ENCODE results near the gene ZNHIT1. TPM values are rescaled to one million over a fixed set of nuclear protein-coding genes. Genes with fewer than 3 reads are reported as not detected.
"Not testable (repeated sequence)": the region's sequence is repeated elsewhere in the genome, so short reads cannot be mapped to it uniquely, and the experiment has no call there.

ZNHIT1 gene
- total RNA-seq, 1 donor from 2014 or later, result 115 TPM

- Histone ChIP-seq H3K36me3 (ENCODE audit: insufficient read depth, low read length) (no peaks in the 10 kb centered on the region), H3K4me2 (ENCODE audit: low read length) (no peak overlapping the region), H3K79me2 (ENCODE audit: insufficient read depth, low read length) (no peaks in the 10 kb centered on the region), H3K9me3 (ENCODE audit: insufficient read depth, low read depth, low read length) (no peaks in the 10 kb centered on the region), H4K20me1 (ENCODE audit: insufficient read depth, low read length) (peaks cover 3% of the 10 kb centered on the region), H3K9ac (ENCODE audit: low read length) (no peak overlapping the region), H3K27ac (ENCODE audit: low read depth, low read length) (no peak overlapping the region), H2AFZ (ENCODE audit: low read depth, low read length) (no peak overlapping the region), H3K4me3 (ENCODE audit: insufficient read depth, low read depth, low read length) (no peak overlapping the region), H3K4me1 (ENCODE audit: insufficient read depth, low read length) (peaks cover 2% of the 10 kb centered on the region), H3K27me3 (ENCODE audit: insufficient read depth, low read length) (peaks cover 26% of the 10 kb centered on the region)
- Mint-ChIP-seq H3K4me3 (ENCODE audit: unreplicated experiment) (no peak overlapping the region), H3K36me3 (ENCODE audit: low read depth, unreplicated experiment) (no peaks in the 10 kb centered on the region), H3K4me1 (ENCODE audit: low read depth, unreplicated experiment) (no peaks in the 10 kb centered on the region), H3K27me3 (ENCODE audit: low read depth, unreplicated experiment) (peaks cover 29% of the 10 kb centered on the region), H3K9me3 (ENCODE audit: unreplicated experiment) (no peaks in the 10 kb centered on the region), H3K27ac (ENCODE audit: unreplicated experiment) (no peak overlapping the region)
- TF ChIP-seq CTCF (IDR thresholded peaks at IDR 0.05; ENCODE audit: insufficient read depth, low read depth, low read length) (no peak), EZH2 (IDR thresholded peaks at IDR 0.05; ENCODE audit: insufficient read depth, low read length) (no peak)
- DNase-seq (ENCODE audit: low read depth) (no peak), FAIRE-seq (no peak)
These were observed 19.5 kb upstream of the ZNHIT1 start for GRCh38 chr7:101198476-101198875.

GRCh38 chr7:101199522-101199921 lies 18.4 kb upstream of the ZNHIT1 start:
- H3K27me3 ChIP-seq (ENCODE audit: insufficient read depth, low read length), result peaks cover 24% of the 10 kb centered on the region
- H3K36me3 ChIP-seq (ENCODE audit: insufficient read depth, low read length); H3K4me2 ChIP-seq (ENCODE audit: low read length); H3K36me3 Mint-ChIP-seq (ENCODE audit: low read depth, unreplicated experiment); H3K4me3 ChIP-seq (ENCODE audit: insufficient read depth, low read depth, low read length); H3K4me3 Mint-ChIP-seq (ENCODE audit: unreplicated experiment); H2AFZ ChIP-seq (ENCODE audit: low read depth, low read length); H3K4me1 Mint-ChIP-seq (ENCODE audit: low read depth, unreplicated experiment); H3K9me3 ChIP-seq (ENCODE audit: insufficient read depth, low read depth, low read length); H4K20me1 ChIP-seq (ENCODE audit: insufficient read depth, low read length); H3K4me1 ChIP-seq (ENCODE audit: insufficient read depth, low read length); FAIRE-seq; H3K27ac Mint-ChIP-seq (ENCODE audit: unreplicated experiment); DNase-seq (ENCODE audit: low read depth); H3K9ac ChIP-seq (ENCODE audit: low read length); H3K79me2 ChIP-seq (ENCODE audit: insufficient read depth, low read length); H3K9me3 Mint-ChIP-seq (ENCODE audit: unreplicated experiment); H3K27ac ChIP-seq (ENCODE audit: low read depth, low read length): not testable (repeated sequence)
- peaks cover 34% of the 10 kb centered on the region for H3K27me3 Mint-ChIP-seq (ENCODE audit: low read depth, unreplicated experiment)

- H2AFZ ChIP-seq (ENCODE audit: low read depth, low read length), result no peak overlapping the region
- no peaks in the 10 kb centered on the region for H3K4me1 Mint-ChIP-seq (ENCODE audit: low read depth, unreplicated experiment)
- H3K4me3 ChIP-seq (ENCODE audit: insufficient read depth, low read depth, low read length), result no peak overlapping the region
- H3K4me1 ChIP-seq (ENCODE audit: insufficient read depth, low read length), result peaks cover 2% of the 10 kb centered on the region
- no peaks in the 10 kb centered on the region for H3K9me3 Mint-ChIP-seq (ENCODE audit: unreplicated experiment)
- H3K27ac ChIP-seq (ENCODE audit: low read depth, low read length), result no peak overlapping the region
- TF ChIP-seq EZH2 (IDR thresholded peaks at IDR 0.05; ENCODE audit: insufficient read depth, low read length) (no peak), CTCF (IDR thresholded peaks at IDR 0.05; ENCODE audit: insufficient read depth, low read depth, low read length) (no peak)
- no peak for DNase-seq (ENCODE audit: low read depth)
- H3K36me3 Mint-ChIP-seq (ENCODE audit: low read depth, unreplicated experiment), result no peaks in the 10 kb centered on the region
- H3K27ac Mint-ChIP-seq (ENCODE audit: unreplicated experiment), result no peak overlapping the region
- no peak overlapping the region for H3K4me2 ChIP-seq (ENCODE audit: low read length)
- H3K36me3 ChIP-seq (ENCODE audit: insufficient read depth, low read length), result no peaks in the 10 kb centered on the region
- H3K79me2 ChIP-seq (ENCODE audit: insufficient read depth, low read length), result no peaks in the 10 kb centered on the region
- peaks cover 24% of the 10 kb centered on the region for H3K27me3 ChIP-seq (ENCODE audit: insufficient read depth, low read length)
- H3K9me3 ChIP-seq (ENCODE audit: insufficient read depth, low read depth, low read length), result no peaks in the 10 kb centered on the region
- peaks cover 30% of the 10 kb centered on the region for H3K27me3 Mint-ChIP-seq (ENCODE audit: low read depth, unreplicated experiment)
- FAIRE-seq, result no peak
- peaks cover 3% of the 10 kb centered on the region for H4K20me1 ChIP-seq (ENCODE audit: insufficient read depth, low read length)
- H3K9ac ChIP-seq (ENCODE audit: low read length), result no peak overlapping the region
- no peak overlapping the region for H3K4me3 Mint-ChIP-seq (ENCODE audit: unreplicated experiment)
These were observed 17.5 kb upstream of the ZNHIT1 start for GRCh38 chr7:101200504-101200861.
